ENCODE results near the gene SMYD4.

SMYD4 gene

DNA sequence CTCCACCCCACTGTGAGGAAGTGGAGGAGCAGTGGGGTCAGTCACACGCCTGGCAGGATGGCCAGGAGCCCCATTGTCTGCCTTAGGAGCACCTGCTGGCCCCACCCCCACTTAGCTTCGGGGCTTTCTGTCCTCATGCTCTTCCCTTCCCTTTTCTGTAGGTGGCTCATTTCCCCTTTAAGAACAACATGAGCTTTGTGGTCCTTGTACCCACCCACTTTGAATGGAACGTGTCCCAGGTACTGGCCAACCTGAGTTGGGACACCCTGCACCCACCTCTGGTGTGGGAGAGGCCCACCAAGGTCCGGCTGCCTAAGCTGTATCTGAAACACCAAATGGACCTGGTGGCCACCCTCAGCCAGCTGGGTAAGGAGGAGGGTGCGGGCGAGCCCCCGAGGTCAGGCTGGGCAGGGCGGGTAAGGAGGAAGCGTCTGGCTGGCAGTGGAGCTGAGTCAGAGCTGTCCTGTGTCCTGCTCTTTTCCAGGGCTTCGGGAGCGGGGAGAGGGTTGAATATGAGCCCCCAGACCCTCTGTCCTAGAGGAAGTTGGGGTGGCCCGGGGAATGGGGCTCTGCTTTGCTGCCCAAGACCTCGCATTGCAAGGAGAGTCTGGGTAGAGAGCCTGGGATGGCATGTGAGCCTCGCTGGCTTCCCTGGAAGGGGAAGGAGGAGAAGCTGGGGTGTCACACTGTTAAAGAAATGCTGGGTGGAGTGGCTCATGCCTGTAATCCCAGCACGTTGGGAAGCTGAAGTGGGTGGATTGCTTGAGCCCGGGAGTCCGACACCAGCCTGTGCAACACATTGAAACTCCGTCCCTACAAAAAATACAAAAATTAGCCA is 77.1 kb downstream of the SMYD4 start:
- TF ChIP-seq ZNF202 (tag by site-specific recombination; IDR thresholded peaks at IDR 0.05; ENCODE audit: borderline replicate concordance) (no peak), ZFHX2 (tag by site-specific recombination; conservative IDR thresholded peaks at IDR 0.05) (peak; percentile 64), BCL11A (tag by site-specific recombination; IDR thresholded peaks at IDR 0.05; ENCODE audit: low read depth) (no peak), ZFP69B (tag by site-specific recombination; IDR thresholded peaks at IDR 0.05) (peak; percentile 46; the same call in 1 of the 2 replicates), ZNF510 (tag by site-specific recombination; IDR thresholded peaks at IDR 0.05; ENCODE audit: insufficient replicate concordance) (no peak), ZNF560 (tag by site-specific recombination; IDR thresholded peaks at IDR 0.05; ENCODE audit: borderline replicate concordance) (no peak), EGR2 (tag by site-specific recombination; IDR thresholded peaks at IDR 0.05; ENCODE audit: low read depth) (peak; percentile 86), ZNF175 (tag by site-specific recombination; IDR thresholded peaks at IDR 0.05) (no peak), ZNF692 (tag by site-specific recombination; IDR thresholded peaks at IDR 0.05) (peak; percentile 8; the same call in 1 of the 2 replicates)
- TF ChIP-seq, protein P1, sequence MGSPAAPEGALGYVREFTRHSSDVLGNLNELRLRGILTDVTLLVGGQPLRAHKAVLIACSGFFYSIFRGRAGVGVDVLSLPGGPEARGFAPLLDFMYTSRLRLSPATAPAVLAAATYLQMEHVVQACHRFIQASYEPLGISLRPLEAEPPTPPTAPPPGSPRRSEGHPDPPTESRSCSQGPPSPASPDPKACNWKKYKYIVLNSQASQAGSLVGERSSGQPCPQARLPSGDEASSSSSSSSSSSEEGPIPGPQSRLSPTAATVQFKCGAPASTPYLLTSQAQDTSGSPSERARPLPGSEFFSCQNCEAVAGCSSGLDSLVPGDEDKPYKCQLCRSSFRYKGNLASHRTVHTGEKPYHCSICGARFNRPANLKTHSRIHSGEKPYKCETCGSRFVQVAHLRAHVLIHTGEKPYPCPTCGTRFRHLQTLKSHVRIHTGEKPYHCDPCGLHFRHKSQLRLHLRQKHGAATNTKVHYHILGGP (tag by site-specific recombination; IDR thresholded peaks at IDR 0.05): no peak
- TF ChIP-seq, protein P2, sequence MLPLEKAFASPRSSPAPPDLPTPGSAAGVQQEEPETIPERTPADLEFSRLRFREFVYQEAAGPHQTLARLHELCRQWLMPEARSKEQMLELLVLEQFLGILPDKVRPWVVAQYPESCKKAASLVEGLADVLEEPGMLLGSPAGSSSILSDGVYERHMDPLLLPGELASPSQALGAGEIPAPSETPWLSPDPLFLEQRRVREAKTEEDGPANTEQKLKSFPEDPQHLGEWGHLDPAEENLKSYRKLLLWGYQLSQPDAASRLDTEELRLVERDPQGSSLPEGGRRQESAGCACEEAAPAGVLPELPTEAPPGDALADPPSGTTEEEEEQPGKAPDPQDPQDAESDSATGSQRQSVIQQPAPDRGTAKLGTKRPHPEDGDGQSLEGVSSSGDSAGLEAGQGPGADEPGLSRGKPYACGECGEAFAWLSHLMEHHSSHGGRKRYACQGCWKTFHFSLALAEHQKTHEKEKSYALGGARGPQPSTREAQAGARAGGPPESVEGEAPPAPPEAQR (tag by site-specific recombination; IDR thresholded peaks at IDR 0.05): no peak
- no peaks in the 10 kb centered on the region for H3K36me3 ChIP-seq (ENCODE audit: control insufficient read depth in 2 of 2, insufficient read depth in 1 of 2, low read length in 2 of 2)
- no peak overlapping the region for H3K27ac ChIP-seq (ENCODE audit: extremely low read depth, low read depth, low read length)
- POLR2A ChIA-PET: interaction anchor here (1.4 kb wide), 1 partner anchor 36 kb away, joined by 6 read pairs; no protein-coding TSS in a partner anchor
- no peaks in the 10 kb centered on the region for H3K9me3 ChIP-seq (ENCODE audit: control insufficient read depth, insufficient read depth, low read depth, low read length)
- no peaks in the 10 kb centered on the region for H3K4me1 ChIP-seq (ENCODE audit: control insufficient read depth, insufficient read depth, low read length)
- CTCF ChIA-PET: interaction anchor here (0.6 kb wide), 1 partner anchor 92 kb away, joined by 3 read pairs; no protein-coding TSS in a partner anchor
- no peak overlapping the region for H3K4me3 ChIP-seq (ENCODE audit: low read depth, low read length)

GRCh38 chr17:1750628-1751027 is 79.1 kb downstream of the SMYD4 start:
- H3K9me3 ChIP-seq (ENCODE audit: control insufficient read depth, insufficient read depth, low read depth, low read length): no peaks in the 10 kb centered on the region
- CTCF ChIA-PET: no interaction called here
- no peaks in the 10 kb centered on the region for H3K36me3 ChIP-seq (ENCODE audit: control insufficient read depth in 2 of 2, insufficient read depth in 1 of 2, low read length in 2 of 2)
- POLR2A ChIA-PET: interaction anchor here (0.9 kb wide), 1 partner anchor 11 kb away, joined by 3 read pairs; the partner anchor contains the start of gene SERPINF1
- TF ChIP-seq WT1 (tag by site-specific recombination; IDR thresholded peaks at IDR 0.05) (no peak), YY2 (tag by site-specific recombination; IDR thresholded peaks at IDR 0.05) (no peak), ZNF518A (tag by site-specific recombination; conservative IDR thresholded peaks at IDR 0.05; ENCODE audit: low read depth) (no peak), ZNF626 (tag by site-specific recombination; IDR thresholded peaks at IDR 0.05) (no peak), EGR2 (tag by site-specific recombination; IDR thresholded peaks at IDR 0.05; ENCODE audit: low read depth) (0 out of 2 replicates have a peak, but pooled peaks have one; percentile 10), MYNN (tag by site-specific recombination; IDR thresholded peaks at IDR 0.05; ENCODE audit: borderline replicate concordance) (no peak), ZNF585B (tag by site-specific recombination; IDR thresholded peaks at IDR 0.05) (no peak), ZNF121 (tag by site-specific recombination; IDR thresholded peaks at IDR 0.05) (no peak), ZFHX2 (tag by site-specific recombination; conservative IDR thresholded peaks at IDR 0.05) (0 out of 2 replicates have a peak, but pooled peaks have one; percentile 16)
- TF ChIP-seq, protein P3, sequence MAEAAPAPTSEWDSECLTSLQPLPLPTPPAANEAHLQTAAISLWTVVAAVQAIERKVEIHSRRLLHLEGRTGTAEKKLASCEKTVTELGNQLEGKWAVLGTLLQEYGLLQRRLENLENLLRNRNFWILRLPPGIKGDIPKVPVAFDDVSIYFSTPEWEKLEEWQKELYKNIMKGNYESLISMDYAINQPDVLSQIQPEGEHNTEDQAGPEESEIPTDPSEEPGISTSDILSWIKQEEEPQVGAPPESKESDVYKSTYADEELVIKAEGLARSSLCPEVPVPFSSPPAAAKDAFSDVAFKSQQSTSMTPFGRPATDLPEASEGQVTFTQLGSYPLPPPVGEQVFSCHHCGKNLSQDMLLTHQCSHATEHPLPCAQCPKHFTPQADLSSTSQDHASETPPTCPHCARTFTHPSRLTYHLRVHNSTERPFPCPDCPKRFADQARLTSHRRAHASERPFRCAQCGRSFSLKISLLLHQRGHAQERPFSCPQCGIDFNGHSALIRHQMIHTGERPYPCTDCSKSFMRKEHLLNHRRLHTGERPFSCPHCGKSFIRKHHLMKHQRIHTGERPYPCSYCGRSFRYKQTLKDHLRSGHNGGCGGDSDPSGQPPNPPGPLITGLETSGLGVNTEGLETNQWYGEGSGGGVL (tag by site-specific recombination; IDR thresholded peaks at IDR 0.05): no peak
- TF ChIP-seq, protein P4, sequence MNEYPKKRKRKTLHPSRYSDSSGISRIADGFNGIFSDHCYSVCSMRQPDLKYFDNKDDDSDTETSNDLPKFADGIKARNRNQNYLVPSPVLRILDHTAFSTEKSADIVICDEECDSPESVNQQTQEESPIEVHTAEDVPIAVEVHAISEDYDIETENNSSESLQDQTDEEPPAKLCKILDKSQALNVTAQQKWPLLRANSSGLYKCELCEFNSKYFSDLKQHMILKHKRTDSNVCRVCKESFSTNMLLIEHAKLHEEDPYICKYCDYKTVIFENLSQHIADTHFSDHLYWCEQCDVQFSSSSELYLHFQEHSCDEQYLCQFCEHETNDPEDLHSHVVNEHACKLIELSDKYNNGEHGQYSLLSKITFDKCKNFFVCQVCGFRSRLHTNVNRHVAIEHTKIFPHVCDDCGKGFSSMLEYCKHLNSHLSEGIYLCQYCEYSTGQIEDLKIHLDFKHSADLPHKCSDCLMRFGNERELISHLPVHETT (tag by site-specific recombination; IDR thresholded peaks at IDR 0.05): no peak
- H3K27ac ChIP-seq (ENCODE audit: extremely low read depth, low read depth, low read length): no peak overlapping the region
- H3K4me3 ChIP-seq (ENCODE audit: low read depth, low read length): no peak overlapping the region
- no peaks in the 10 kb centered on the region for H3K4me1 ChIP-seq (ENCODE audit: control insufficient read depth, insufficient read depth, low read length)

Measured in HEK293 (cell line).